Measurements from ENCODE around the gene TRABD2B. TPM values are rescaled to one million over a fixed set of nuclear protein-coding genes. Genes with fewer than 3 reads are reported as not detected.
A peak's percentile ranks its signal among the peaks of the same experiment; 100 is the strongest.

The TRABD2B gene
- total RNA-seq, 3 donors from 2014 or later = not detected

DNA sequence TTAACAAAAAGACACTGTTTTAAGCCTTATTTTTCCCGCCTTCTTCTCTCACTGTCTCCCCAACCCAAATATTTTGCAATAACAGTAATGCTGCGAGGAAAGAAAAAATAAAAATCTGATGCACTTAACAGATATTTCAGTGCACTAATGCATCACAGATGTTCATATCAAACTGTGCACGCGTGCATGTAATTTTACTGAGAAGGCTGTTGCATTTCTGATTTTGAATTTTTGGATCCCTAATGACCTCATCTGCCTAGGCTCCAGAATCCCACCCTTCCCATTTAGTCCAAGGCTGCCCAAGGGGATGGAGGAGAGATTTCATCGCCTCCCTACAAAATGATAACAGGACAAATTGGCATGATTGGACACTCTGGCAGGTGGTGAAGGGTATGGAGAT is 5.5 kb downstream of the TRABD2B start:
- no peak for DNase-seq
- Mint-ChIP-seq H3K4me1 (ENCODE audit: low read depth) (peaks cover 6% of the 10 kb centered on the region), H3K36me3 (ENCODE audit: insufficient read depth) (no peaks in the 10 kb centered on the region), H3K9me3 (no peaks in the 10 kb centered on the region), H3K27me3 (ENCODE audit: low read depth) (peaks cover 45% of the 10 kb centered on the region), H3K4me3 (no peak overlapping the region)
- ATAC-seq = no peak

DNA sequence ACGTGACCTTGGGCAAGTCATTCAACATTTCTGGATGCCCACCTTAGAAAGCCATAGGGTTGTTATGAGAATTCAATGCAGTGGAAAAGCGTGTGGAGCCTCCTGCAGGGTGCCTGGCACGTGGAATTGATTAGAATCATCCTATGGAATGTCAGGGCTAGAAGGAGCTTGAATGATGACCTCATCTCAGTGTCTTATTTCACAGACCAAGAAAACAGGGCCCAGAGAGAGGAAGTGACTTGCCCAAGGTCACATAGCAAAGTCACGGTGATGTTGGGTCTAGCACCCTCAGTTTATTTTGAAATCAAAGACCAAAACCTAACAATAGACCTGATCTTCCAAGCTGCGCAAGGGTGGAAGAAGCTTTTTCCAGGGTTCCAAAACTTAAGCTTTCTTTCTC is 6.0 kb downstream of the TRABD2B start:
- peaks cover 48% of the 10 kb centered on the region for H3K27me3 Mint-ChIP-seq (ENCODE audit: low read depth)

DNA sequence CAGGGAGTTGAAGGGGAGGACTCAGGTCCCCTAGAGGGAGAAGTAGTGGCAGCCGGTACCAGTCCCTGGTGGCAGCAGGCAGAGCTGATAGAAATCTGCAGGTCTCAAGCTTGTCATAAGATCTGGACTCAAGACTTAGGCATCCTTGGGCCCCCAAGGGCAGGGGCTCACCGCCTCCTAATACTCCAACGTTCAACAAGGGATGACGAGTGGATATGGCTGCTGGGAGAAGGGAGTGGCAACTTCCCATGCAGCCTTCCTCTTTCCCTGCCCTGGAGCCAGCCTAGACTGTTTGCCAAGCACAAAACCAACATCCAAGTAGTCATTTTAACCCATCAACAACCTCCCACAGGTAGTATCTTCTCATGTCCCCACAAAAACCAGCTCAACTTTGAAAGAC is 6.9 kb downstream of the TRABD2B start:
- H3K9me3 Mint-ChIP-seq = no peaks in the 10 kb centered on the region
- H3K36me3 Mint-ChIP-seq (ENCODE audit: insufficient read depth) = no peaks in the 10 kb centered on the region
- DNase-seq = no peak
- H3K4me1 Mint-ChIP-seq (ENCODE audit: low read depth) = no peaks in the 10 kb centered on the region
- ATAC-seq = no peak
- H3K4me3 Mint-ChIP-seq = no peak overlapping the region
- H3K27me3 Mint-ChIP-seq (ENCODE audit: low read depth) = peaks cover 42% of the 10 kb centered on the region

More for the DNA sequence above, 6.0 kb downstream of the TRABD2B start:
- ATAC-seq (no peak), DNase-seq (no peak)
- H3K36me3 Mint-ChIP-seq (ENCODE audit: insufficient read depth) = no peaks in the 10 kb centered on the region
- no peaks in the 10 kb centered on the region for H3K9me3 Mint-ChIP-seq
- H3K4me1 Mint-ChIP-seq (ENCODE audit: low read depth) = peaks cover 4% of the 10 kb centered on the region
- no peak overlapping the region for H3K4me3 Mint-ChIP-seq

DNA sequence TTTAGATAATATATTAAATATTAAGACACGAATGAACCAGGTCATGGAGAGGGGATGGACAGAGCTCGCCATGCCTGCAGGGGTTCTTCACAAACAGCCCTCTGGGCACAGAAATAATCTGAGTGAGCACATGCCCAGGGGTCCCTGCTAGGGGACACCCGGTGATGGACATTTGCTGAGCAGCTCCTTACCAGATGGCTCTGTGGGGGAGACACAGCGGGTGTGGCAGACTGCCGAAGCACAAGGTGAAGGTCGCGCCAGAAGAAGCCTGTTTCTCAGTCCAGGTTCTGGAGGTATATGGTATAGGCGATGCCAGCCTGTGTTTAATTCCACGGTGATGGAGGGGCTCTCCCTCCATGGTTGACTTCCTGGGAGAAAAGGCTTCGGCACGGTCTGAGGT is 9.6 kb downstream of the TRABD2B start:
- H3K4me1 Mint-ChIP-seq (ENCODE audit: low read depth) = no peaks in the 10 kb centered on the region
- no peak for DNase-seq
- no peaks in the 10 kb centered on the region for H3K9me3 Mint-ChIP-seq
- peaks cover 40% of the 10 kb centered on the region for H3K27me3 Mint-ChIP-seq (ENCODE audit: low read depth)
- no peak overlapping the region for H3K4me3 Mint-ChIP-seq
- no peak for ATAC-seq
- H3K36me3 Mint-ChIP-seq (ENCODE audit: insufficient read depth) = no peaks in the 10 kb centered on the region

DNA sequence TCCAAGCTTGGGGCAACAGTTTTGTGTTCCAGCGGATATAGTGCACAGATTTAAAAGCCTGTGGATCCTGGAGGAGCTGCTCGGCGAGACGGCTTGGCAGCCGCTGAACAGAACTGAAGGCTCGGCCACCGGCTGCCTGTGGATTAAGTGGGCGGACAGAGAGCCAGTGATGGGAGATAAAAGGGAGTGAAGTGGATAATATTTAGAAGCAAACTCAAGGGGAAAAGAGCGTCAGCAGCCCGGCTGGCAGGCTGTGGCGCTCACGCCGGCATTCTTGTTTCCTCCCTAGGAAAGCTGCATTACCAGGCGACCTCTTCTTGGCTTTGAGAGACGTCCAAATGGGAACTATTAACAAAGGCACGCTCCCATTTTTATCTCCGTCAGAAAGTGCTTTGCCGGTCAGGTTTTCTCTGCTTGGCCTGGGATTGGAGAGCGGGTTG is 10.4 kb downstream of the TRABD2B start:
- no peak for DNase-seq
- Mint-ChIP-seq H3K9me3 (no peaks in the 10 kb centered on the region), H3K27me3 (ENCODE audit: low read depth) (peaks cover 44% of the 10 kb centered on the region), H3K4me1 (ENCODE audit: low read depth) (no peaks in the 10 kb centered on the region), H3K4me3 (no peak overlapping the region), H3K36me3 (ENCODE audit: insufficient read depth) (no peaks in the 10 kb centered on the region)
- no peak for ATAC-seq

DNA sequence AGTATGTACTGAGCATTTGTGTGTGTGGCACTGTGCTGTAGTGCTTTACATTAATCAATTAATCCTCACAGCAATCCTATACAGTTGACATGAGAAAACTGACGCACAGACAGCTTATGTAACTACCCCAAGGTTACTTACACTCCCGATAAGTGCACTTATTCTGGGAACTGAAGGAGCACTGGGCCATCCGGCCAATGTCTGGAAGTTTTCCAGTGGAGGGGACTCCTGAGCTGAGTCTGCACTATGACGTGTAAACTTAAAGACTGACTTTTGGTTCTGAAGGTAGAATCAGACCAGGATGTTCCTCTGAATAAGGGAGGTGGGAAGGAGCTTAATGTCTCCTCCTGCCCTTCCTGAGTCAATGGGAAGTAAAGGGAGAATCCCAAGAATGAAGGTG is 12.2 kb downstream of the TRABD2B start:
- DNase-seq (no peak), ATAC-seq (no peak)
- no peak overlapping the region for H3K4me3 Mint-ChIP-seq
- H3K27me3 Mint-ChIP-seq (ENCODE audit: low read depth) = peaks cover 39% of the 10 kb centered on the region
- no peaks in the 10 kb centered on the region for H3K36me3 Mint-ChIP-seq (ENCODE audit: insufficient read depth)
- no peaks in the 10 kb centered on the region for H3K4me1 Mint-ChIP-seq (ENCODE audit: low read depth)
- H3K9me3 Mint-ChIP-seq = no peaks in the 10 kb centered on the region

DNA sequence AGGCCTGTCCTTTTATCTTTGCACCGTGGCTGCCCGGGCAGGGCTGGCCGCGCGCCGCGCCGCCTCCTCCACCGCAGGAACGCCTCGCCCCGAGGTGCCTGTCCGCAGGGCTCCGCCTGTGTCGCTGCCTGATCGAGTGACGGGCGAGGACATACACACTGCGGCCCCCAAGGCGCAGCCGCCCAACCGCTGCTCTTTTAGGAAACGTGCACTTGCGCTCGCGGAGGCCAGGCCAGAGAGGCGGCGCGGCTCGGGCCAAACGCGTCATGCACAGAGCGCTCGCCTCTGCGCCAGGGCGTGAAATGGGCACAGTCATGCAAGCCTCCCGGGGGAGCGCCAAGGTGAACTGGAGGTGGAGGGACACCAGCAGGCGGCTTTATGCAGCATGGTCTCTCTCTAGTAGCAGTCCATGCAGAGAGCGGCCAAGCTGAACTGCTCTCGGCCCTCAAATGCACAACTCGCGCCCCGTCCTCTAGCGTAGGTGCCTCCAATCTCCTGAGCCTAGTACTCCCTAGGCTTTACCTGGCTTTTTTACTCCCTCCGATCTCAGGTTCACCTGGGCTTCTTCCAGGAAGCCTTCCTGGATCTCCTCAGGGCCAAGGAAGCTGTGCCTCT is 12.9 kb downstream of the TRABD2B start:
- Mint-ChIP-seq H3K36me3 (ENCODE audit: insufficient read depth) (no peaks in the 10 kb centered on the region), H3K27me3 (ENCODE audit: low read depth) (peaks cover 39% of the 10 kb centered on the region)
- ATAC-seq = peak in 1 of 2 donors; percentile 18

DNA sequence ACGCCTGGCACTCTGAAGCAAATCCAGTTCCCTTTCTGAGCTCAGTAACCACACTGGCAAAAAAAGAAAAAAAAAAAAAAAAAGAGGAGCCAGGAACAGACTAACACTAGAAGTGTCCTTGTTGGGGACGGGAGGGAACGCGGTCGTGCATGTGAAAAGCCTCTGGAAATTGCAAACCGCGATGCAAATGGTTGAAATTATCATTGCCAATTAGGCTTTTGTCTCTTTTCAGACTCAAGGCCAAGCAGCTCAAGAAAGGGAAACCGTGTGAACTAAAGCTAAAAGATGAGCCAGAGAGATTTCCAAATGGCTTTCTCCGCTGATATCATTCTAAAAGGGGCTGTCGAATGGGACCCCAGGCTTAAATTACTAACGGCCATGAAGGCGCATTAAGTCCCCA is 13.5 kb downstream of the TRABD2B start:
- Mint-ChIP-seq H3K9me3 (no peaks in the 10 kb centered on the region), H3K27me3 (ENCODE audit: low read depth) (peaks cover 39% of the 10 kb centered on the region), H3K4me1 (ENCODE audit: low read depth) (no peaks in the 10 kb centered on the region), H3K4me3 (no peak overlapping the region), H3K36me3 (ENCODE audit: insufficient read depth) (no peaks in the 10 kb centered on the region)
- no peak for ATAC-seq
- DNase-seq = no peak

More for the DNA sequence above, 12.9 kb downstream of the TRABD2B start:
- no peak for DNase-seq
- no peaks in the 10 kb centered on the region for H3K4me1 Mint-ChIP-seq (ENCODE audit: low read depth)
- no peak overlapping the region for H3K4me3 Mint-ChIP-seq
- no peaks in the 10 kb centered on the region for H3K9me3 Mint-ChIP-seq

DNA sequence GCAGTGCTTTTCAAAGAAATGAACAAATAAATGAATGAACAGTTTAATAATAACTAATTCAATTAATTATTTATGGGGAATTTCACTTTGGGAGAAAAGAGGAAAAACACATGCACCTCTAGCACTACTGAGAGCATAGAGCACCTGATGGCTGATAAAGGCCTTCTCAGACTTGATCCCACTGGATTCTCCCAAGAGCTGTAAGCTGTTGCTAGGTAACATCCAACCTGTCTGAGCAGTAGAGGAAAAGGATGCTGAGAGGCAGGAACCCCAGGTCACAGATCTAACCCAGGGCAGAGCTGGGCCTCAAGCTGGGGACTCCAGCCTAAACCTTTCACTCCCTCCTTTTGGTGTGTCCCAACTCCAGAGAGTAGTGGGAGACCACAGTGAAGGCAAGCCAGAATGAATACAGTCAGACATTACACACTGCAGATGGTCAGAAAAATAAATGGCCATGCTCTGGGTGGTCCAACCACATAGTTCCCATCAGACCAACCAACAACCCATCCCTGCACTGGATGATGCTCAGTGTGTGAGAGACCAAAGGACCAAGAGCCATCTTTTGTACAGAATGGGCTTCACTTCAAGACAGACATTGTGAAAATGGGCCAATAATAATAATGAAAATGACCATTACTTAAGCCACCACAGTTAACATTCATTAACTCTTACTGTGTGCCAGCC is 15.4 kb downstream of the TRABD2B start:
- DNase-seq (no peak), ATAC-seq (no peak)
- no peak overlapping the region for H3K4me3 Mint-ChIP-seq
- no peaks in the 10 kb centered on the region for H3K36me3 Mint-ChIP-seq (ENCODE audit: insufficient read depth)
- no peaks in the 10 kb centered on the region for H3K4me1 Mint-ChIP-seq (ENCODE audit: low read depth)
- H3K9me3 Mint-ChIP-seq = no peaks in the 10 kb centered on the region
- H3K27me3 Mint-ChIP-seq (ENCODE audit: low read depth) = peaks cover 33% of the 10 kb centered on the region

DNA sequence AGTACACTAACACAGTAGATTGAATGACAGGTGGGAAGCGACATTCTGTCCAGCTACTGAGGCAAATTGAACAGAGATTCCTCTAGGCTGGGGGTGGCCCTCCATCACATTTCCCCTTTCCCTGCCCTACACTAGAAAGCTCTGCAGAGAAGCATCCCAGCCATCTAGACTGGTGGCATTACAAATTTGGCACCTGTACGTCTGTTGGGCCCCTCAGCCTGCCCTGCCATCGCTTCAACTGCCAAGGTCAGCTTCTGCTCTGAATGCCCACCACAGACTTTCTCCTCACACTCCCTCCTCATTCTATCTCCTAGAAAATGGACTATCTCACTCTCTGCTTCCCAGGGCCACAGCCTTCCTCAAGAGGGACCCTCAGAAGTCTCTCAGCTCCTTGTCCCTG is 16.7 kb downstream of the TRABD2B start:
- Mint-ChIP-seq H3K36me3 (ENCODE audit: insufficient read depth) (no peaks in the 10 kb centered on the region), H3K27me3 (ENCODE audit: low read depth) (peaks cover 25% of the 10 kb centered on the region), H3K4me3 (no peak overlapping the region), H3K9me3 (no peaks in the 10 kb centered on the region), H3K4me1 (ENCODE audit: low read depth) (no peaks in the 10 kb centered on the region)
- ATAC-seq (no peak), DNase-seq (no peak)

DNA sequence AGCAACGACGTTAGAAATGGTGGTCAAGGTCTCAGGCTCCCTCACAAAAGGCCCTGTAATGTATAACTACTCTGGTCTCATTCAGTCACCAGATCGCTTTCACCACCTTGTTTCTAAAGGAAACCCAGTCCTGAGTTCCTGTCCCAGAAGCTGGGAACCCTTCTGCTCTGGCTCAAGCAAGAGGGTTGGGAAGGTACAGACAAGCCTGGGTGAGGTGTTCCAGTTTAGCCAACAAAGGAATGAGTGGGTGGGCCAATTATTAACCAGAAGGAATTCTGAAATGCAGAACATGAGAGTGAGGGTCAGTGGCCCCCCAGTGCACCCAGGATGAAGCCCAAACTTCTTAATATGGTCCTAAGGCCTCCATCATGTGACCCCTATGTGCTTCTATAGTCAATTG is 17.5 kb downstream of the TRABD2B start:
- peaks cover 22% of the 10 kb centered on the region for H3K27me3 Mint-ChIP-seq (ENCODE audit: low read depth)
- no peaks in the 10 kb centered on the region for H3K9me3 Mint-ChIP-seq
- H3K4me1 Mint-ChIP-seq (ENCODE audit: low read depth) = no peaks in the 10 kb centered on the region
- DNase-seq (no peak), ATAC-seq (no peak)
- H3K36me3 Mint-ChIP-seq (ENCODE audit: insufficient read depth) = no peaks in the 10 kb centered on the region
- no peak overlapping the region for H3K4me3 Mint-ChIP-seq

DNA sequence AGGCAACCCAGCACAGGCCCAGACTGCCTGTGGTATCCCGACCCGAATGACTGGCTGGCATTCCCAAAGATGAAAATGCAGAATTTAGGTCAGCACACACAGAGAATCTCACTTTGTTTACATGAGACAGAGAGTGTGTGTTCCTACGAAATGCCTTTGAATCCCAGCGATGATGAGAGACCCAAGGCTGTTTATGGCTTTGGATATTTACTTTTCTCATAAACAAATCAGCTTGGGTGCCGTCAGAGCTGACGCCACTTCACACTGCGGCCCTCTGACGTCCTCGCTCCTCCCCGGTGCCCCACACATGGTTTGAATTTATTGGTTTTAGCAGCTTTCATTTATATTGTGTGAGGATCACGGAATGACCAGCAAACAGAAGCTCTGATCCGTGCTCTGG is 18.7 kb downstream of the TRABD2B start:
- H3K4me1 Mint-ChIP-seq (ENCODE audit: low read depth) = no peaks in the 10 kb centered on the region
- H3K4me3 Mint-ChIP-seq = no peak overlapping the region
- DNase-seq = no peak
- ATAC-seq = no peak
- no peaks in the 10 kb centered on the region for H3K36me3 Mint-ChIP-seq (ENCODE audit: insufficient read depth)
- H3K27me3 Mint-ChIP-seq (ENCODE audit: low read depth) = peaks cover 16% of the 10 kb centered on the region
- H3K9me3 Mint-ChIP-seq = no peaks in the 10 kb centered on the region

DNA sequence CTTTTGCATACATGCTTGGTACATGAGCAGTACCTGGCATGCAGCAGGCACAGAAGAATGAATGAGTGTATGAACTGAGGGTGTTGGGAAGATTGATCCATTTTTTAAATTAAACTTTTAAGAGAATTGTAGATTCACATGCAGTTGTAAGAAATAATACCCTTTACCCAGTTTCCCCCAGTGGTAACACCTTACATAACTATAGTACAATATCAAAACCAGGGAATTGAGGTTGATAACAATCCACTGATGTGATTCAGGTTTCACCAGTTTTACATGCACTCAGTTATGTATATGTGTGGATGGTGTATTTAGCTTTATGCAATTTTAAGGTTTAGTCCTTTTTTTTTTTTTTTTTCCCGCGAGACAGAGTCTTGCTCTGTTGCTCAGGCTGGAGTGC is 20.5 kb downstream of the TRABD2B start:
- DNase-seq = no peak
- Mint-ChIP-seq H3K36me3 (ENCODE audit: insufficient read depth) (no peaks in the 10 kb centered on the region), H3K4me1 (ENCODE audit: low read depth) (no peaks in the 10 kb centered on the region), H3K4me3 (no peak overlapping the region), H3K9me3 (no peaks in the 10 kb centered on the region), H3K27me3 (ENCODE audit: low read depth) (peaks cover 6% of the 10 kb centered on the region)
- ATAC-seq = no peak

DNA sequence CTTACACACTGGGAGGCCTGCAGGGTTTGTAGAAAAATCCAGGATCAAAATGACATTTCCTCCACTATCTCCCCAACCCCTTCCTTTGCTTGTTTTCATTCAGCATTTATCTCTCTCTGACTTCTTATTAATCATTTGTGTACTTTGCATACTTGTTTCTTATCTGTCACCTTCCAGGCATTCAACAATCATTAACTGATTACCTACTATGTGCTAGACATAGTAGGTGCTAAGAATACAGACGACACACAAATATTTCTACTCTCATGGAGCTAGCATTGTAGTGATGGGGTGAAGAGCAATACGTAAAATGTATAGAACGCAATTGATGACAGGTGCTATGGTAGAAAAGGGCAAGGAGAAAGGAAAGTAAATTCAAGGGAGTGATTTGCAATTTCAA is 20.9 kb downstream of the TRABD2B start:
- peaks cover 5% of the 10 kb centered on the region for H3K27me3 Mint-ChIP-seq (ENCODE audit: low read depth)
- no peaks in the 10 kb centered on the region for H3K4me1 Mint-ChIP-seq (ENCODE audit: low read depth)
- ATAC-seq (no peak), DNase-seq (no peak)
- no peaks in the 10 kb centered on the region for H3K36me3 Mint-ChIP-seq (ENCODE audit: insufficient read depth)
- no peak overlapping the region for H3K4me3 Mint-ChIP-seq
- no peaks in the 10 kb centered on the region for H3K9me3 Mint-ChIP-seq

DNA sequence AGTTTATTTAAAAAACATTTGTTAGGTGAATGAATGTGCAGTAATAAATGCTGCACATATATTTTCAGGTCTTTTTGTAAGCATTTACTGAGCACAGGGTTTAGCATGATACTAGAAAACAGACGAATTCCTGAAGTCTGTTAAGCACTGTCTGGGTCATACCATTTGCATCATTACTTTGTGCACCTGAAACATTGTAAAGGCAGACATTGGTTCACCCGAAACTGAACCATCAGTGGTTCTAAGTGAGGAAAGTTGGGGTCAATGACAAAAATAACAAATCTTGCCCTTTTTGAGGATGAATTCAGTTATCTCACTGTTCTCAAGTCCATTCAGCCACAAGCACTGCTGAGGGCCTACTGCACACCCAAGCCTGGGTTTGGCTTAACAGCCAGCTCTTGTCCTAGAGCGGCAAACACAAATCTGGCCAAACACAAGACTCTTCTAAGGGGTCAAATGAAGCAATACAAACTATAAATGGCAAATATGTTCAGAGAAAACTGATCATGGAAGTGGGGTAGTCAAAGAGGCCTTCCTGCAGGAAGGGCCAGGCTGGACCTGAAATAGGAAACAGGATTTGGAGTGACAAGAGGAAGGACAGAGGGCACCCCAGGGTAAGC is 21.8 kb downstream of the TRABD2B start:
- no peak for ATAC-seq
- H3K27me3 Mint-ChIP-seq (ENCODE audit: low read depth) = peaks cover 5% of the 10 kb centered on the region
- H3K9me3 Mint-ChIP-seq = no peaks in the 10 kb centered on the region
- H3K4me3 Mint-ChIP-seq = no peak overlapping the region
- no peak for DNase-seq
- H3K36me3 Mint-ChIP-seq (ENCODE audit: insufficient read depth) = no peaks in the 10 kb centered on the region
- no peaks in the 10 kb centered on the region for H3K4me1 Mint-ChIP-seq (ENCODE audit: low read depth)
